ENCODE data around the gene CDH8.
A peak's percentile ranks its signal among the peaks of the same experiment; 100 is the strongest.

Gene CDH8

GRCh38 chr16:62020681-62021080 lies 15.6 kb downstream of the CDH8 start:
- no peaks in the 10 kb centered on the region for H3K27me3 ChIP-seq (ENCODE audit: insufficient read depth, low read length)
- no peak overlapping the region for H3K14ac ChIP-seq (ENCODE audit: low read length)
- H4K12ac ChIP-seq (ENCODE audit: low read depth, low read length): no peak overlapping the region
- no peak overlapping the region for H4K91ac ChIP-seq (ENCODE audit: low read depth, low read length)
- no peak for DNase-seq
- H3K4me2 ChIP-seq (ENCODE audit: low read length): no peak overlapping the region
- no peak overlapping the region for H2AFZ ChIP-seq (ENCODE audit: insufficient read depth, low read length, poor library complexity)
- no peak overlapping the region for H3K23ac ChIP-seq (ENCODE audit: low read length)
- no peak overlapping the region for H3K9ac ChIP-seq (ENCODE audit: low read length)
- H3K4me3 ChIP-seq (ENCODE audit: low read depth, low read length): no peak overlapping the region
- no peak overlapping the region for H2BK5ac ChIP-seq (ENCODE audit: low read depth, low read length, poor library complexity)
- H3K27ac ChIP-seq (ENCODE audit: low read depth, low read length): no peak overlapping the region
- no peaks in the 10 kb centered on the region for H3K79me2 ChIP-seq (ENCODE audit: control insufficient read depth, insufficient read depth, low read length, poor library complexity)
- H3K18ac ChIP-seq (ENCODE audit: low read length): no peak overlapping the region
- H3K79me1 ChIP-seq (ENCODE audit: low read length): no peaks in the 10 kb centered on the region
- no peak overlapping the region for H2BK120ac ChIP-seq (ENCODE audit: insufficient read depth, low read length, poor library complexity)
- H4K8ac ChIP-seq (ENCODE audit: low read depth, low read length): no peak overlapping the region
- H3K4ac ChIP-seq (ENCODE audit: low read depth, low read length): no peak overlapping the region
- no peaks in the 10 kb centered on the region for H3K4me1 ChIP-seq (ENCODE audit: control insufficient read depth in 1 of 2, insufficient read depth in 2 of 2, low read length in 2 of 2)
- no peak overlapping the region for H2AK5ac ChIP-seq (ENCODE audit: low read length)
- H3K36me3 ChIP-seq (ENCODE audit: control insufficient read depth in 1 of 2, insufficient read depth in 2 of 2, low read length in 2 of 2): no peaks in the 10 kb centered on the region
- no peaks in the 10 kb centered on the region for H3K9me3 ChIP-seq (ENCODE audit: insufficient read depth, low read depth, low read length)
- H2BK12ac ChIP-seq (ENCODE audit: low read length): no peak overlapping the region
- WGBS (ENCODE audit: extremely low coverage, insufficient coverage, insufficient read length): no CpG with 5 or more reads among the region's 6 CpGs

- Histone ChIP-seq H2AK5ac (ENCODE audit: low read length) (no peak overlapping the region), H4K12ac (ENCODE audit: low read depth, low read length) (no peak overlapping the region), H3K27me3 (ENCODE audit: insufficient read depth, low read length) (no peaks in the 10 kb centered on the region), H2AFZ (ENCODE audit: insufficient read depth, low read length, poor library complexity) (no peak overlapping the region), H3K9me3 (ENCODE audit: insufficient read depth, low read depth, low read length) (no peaks in the 10 kb centered on the region), H2BK120ac (ENCODE audit: insufficient read depth, low read length, poor library complexity) (no peak overlapping the region), H3K79me2 (ENCODE audit: control insufficient read depth, insufficient read depth, low read length, poor library complexity) (no peaks in the 10 kb centered on the region), H3K36me3 (ENCODE audit: control insufficient read depth in 1 of 2, insufficient read depth in 2 of 2, low read length in 2 of 2) (no peaks in the 10 kb centered on the region), H3K18ac (ENCODE audit: low read length) (no peak overlapping the region), H3K4me3 (ENCODE audit: low read depth, low read length) (no peak overlapping the region), H3K4me1 (ENCODE audit: control insufficient read depth in 1 of 2, insufficient read depth in 2 of 2, low read length in 2 of 2) (no peaks in the 10 kb centered on the region), H3K9ac (ENCODE audit: low read length) (no peak overlapping the region), H4K91ac (ENCODE audit: low read depth, low read length) (no peak overlapping the region), H2BK5ac (ENCODE audit: low read depth, low read length, poor library complexity) (no peak overlapping the region), H3K4me2 (ENCODE audit: low read length) (no peak overlapping the region), H3K27ac (ENCODE audit: low read depth, low read length) (no peak overlapping the region), H2BK12ac (ENCODE audit: low read length) (no peak overlapping the region), H3K23ac (ENCODE audit: low read length) (no peak overlapping the region), H3K14ac (ENCODE audit: low read length) (no peak overlapping the region), H4K8ac (ENCODE audit: low read depth, low read length) (no peak overlapping the region), H3K79me1 (ENCODE audit: low read length) (no peaks in the 10 kb centered on the region), H3K4ac (ENCODE audit: low read depth, low read length) (no peak overlapping the region)
- no peak for DNase-seq
- no CpG with 5 or more reads among the region's 1 CpG for WGBS (ENCODE audit: extremely low coverage, insufficient coverage, insufficient read length)
Measured at GRCh38 chr16:62019851-62020250, 16.4 kb downstream of the CDH8 start.

GRCh38 chr16:62018301-62019060 lies 17.8 kb downstream of the CDH8 start:
- Histone ChIP-seq H3K79me2 (ENCODE audit: control insufficient read depth, insufficient read depth, low read length, poor library complexity) (no peaks in the 10 kb centered on the region), H3K27ac (ENCODE audit: low read depth, low read length) (no peak overlapping the region), H3K9me3 (ENCODE audit: insufficient read depth, low read depth, low read length) (no peaks in the 10 kb centered on the region), H3K9ac (ENCODE audit: low read length) (no peak overlapping the region), H3K4ac (ENCODE audit: low read depth, low read length) (no peak overlapping the region), H3K27me3 (ENCODE audit: insufficient read depth, low read length) (no peaks in the 10 kb centered on the region), H3K4me1 (ENCODE audit: control insufficient read depth in 1 of 2, insufficient read depth in 2 of 2, low read length in 2 of 2) (no peaks in the 10 kb centered on the region), H3K14ac (ENCODE audit: low read length) (no peak overlapping the region), H2AFZ (ENCODE audit: insufficient read depth, low read length, poor library complexity) (no peak overlapping the region), H4K91ac (ENCODE audit: low read depth, low read length) (no peak overlapping the region), H4K8ac (ENCODE audit: low read depth, low read length) (no peak overlapping the region), H2BK5ac (ENCODE audit: low read depth, low read length, poor library complexity) (no peak overlapping the region), H4K12ac (ENCODE audit: low read depth, low read length) (no peak overlapping the region), H2BK120ac (ENCODE audit: insufficient read depth, low read length, poor library complexity) (no peak overlapping the region), H3K79me1 (ENCODE audit: low read length) (no peaks in the 10 kb centered on the region), H2AK5ac (ENCODE audit: low read length) (no peak overlapping the region), H3K4me2 (ENCODE audit: low read length) (no peak overlapping the region), H3K36me3 (ENCODE audit: control insufficient read depth in 1 of 2, insufficient read depth in 2 of 2, low read length in 2 of 2) (no peaks in the 10 kb centered on the region), H3K23ac (ENCODE audit: low read length) (no peak overlapping the region), H3K4me3 (ENCODE audit: low read depth, low read length) (no peak overlapping the region), H3K18ac (ENCODE audit: low read length) (no peak overlapping the region), H2BK12ac (ENCODE audit: low read length) (no peak overlapping the region)
- peak; percentile 62 to 82 for DNase-seq
- no CpG with 5 or more reads among the region's 15 CpGs for WGBS (ENCODE audit: extremely low coverage, insufficient coverage, insufficient read length)

GRCh38 chr16:62014319-62014923 lies 21.8 kb downstream of the CDH8 start:
- no peaks in the 10 kb centered on the region for H3K27me3 ChIP-seq (ENCODE audit: insufficient read depth, low read length)
- no peaks in the 10 kb centered on the region for H3K79me1 ChIP-seq (ENCODE audit: low read length)
- no peak overlapping the region for H3K4ac ChIP-seq (ENCODE audit: low read depth, low read length)
- H2BK12ac ChIP-seq (ENCODE audit: low read length): no peak overlapping the region
- H2AFZ ChIP-seq (ENCODE audit: insufficient read depth, low read length, poor library complexity): no peak overlapping the region
- no peak overlapping the region for H3K27ac ChIP-seq (ENCODE audit: low read depth, low read length)
- H2BK120ac ChIP-seq (ENCODE audit: insufficient read depth, low read length, poor library complexity): no peak overlapping the region
- WGBS (ENCODE audit: extremely low coverage, insufficient coverage, insufficient read length): no CpG with 5 or more reads among the region's 8 CpGs
- H3K4me1 ChIP-seq (ENCODE audit: control insufficient read depth in 1 of 2, insufficient read depth in 2 of 2, low read length in 2 of 2): no peaks in the 10 kb centered on the region
- H4K91ac ChIP-seq (ENCODE audit: low read depth, low read length): no peak overlapping the region
- H3K18ac ChIP-seq (ENCODE audit: low read length): no peak overlapping the region
- H3K23ac ChIP-seq (ENCODE audit: low read length): no peak overlapping the region
- H4K8ac ChIP-seq (ENCODE audit: low read depth, low read length): no peak overlapping the region
- no peak for DNase-seq
- no peak overlapping the region for H3K14ac ChIP-seq (ENCODE audit: low read length)
- H2AK5ac ChIP-seq (ENCODE audit: low read length): no peak overlapping the region
- H3K4me3 ChIP-seq (ENCODE audit: low read depth, low read length): no peak overlapping the region
- no peaks in the 10 kb centered on the region for H3K9me3 ChIP-seq (ENCODE audit: insufficient read depth, low read depth, low read length)
- no peak overlapping the region for H4K12ac ChIP-seq (ENCODE audit: low read depth, low read length)
- H3K9ac ChIP-seq (ENCODE audit: low read length): no peak overlapping the region
- no peaks in the 10 kb centered on the region for H3K79me2 ChIP-seq (ENCODE audit: control insufficient read depth, insufficient read depth, low read length, poor library complexity)
- H3K36me3 ChIP-seq (ENCODE audit: control insufficient read depth in 1 of 2, insufficient read depth in 2 of 2, low read length in 2 of 2): no peaks in the 10 kb centered on the region
- no peak overlapping the region for H3K4me2 ChIP-seq (ENCODE audit: low read length)
- no peak overlapping the region for H2BK5ac ChIP-seq (ENCODE audit: low read depth, low read length, poor library complexity)
